BJ (cell line): ENCODE results near the gene AHRR. TPM values are rescaled to one million over a fixed set of nuclear protein-coding genes. Genes with fewer than 3 reads are reported as not detected.
"Not testable (repeated sequence)": the region's sequence is repeated elsewhere in the genome, so short reads cannot be mapped to it uniquely, and the experiment has no call there.

Source experiments
- CTCF ChIA-PET: fragments of 350-600 bp; formaldehyde crosslinking; extraction: SDS; loops from one replicate; lab custom pipeline; 2021; ENCODE audit warnings: antibody characterized with exemption, inconsistent platforms; lab: Yijun Ruan, JAX
- POLR2A ChIA-PET: fragments of 300-600 bp; sonication (Branson Sonifier 250); formaldehyde crosslinking; extraction: SDS; loops from one replicate; lab custom pipeline; 2021; ENCODE audit warnings: antibody characterized with exemption; lab: Charles Lee
- DNase-seq: peaks from one replicate; pipeline ENCODE4 v3.0.0-alpha.2; 2011; ENCODE audit warnings: low read depth
- H3K27me3 ChIP-seq: 2 replicates; pipeline ENCODE4 v1.6.0; 2011; ENCODE audit warnings: low read length; ENCODE audit not compliant: control insufficient read depth, insufficient read depth
- H3K36me3 ChIP-seq: 2 replicates; pipeline ENCODE4 v1.5.1; 2011; ENCODE audit warnings: low read length; ENCODE audit not compliant: control insufficient read depth, insufficient read depth
- H3K4me3 ChIP-seq: 2 replicates; pipeline ENCODE4 v1.5.1; 2011; ENCODE audit warnings: low read depth, mild to moderate bottlenecking, control low read depth, low read length
- polyA plus RNA-seq: library from polyadenylated mRNA; depleted of rRNA; stranded (reverse); fragments of >200 nt; gene quantifications from 2 replicates; pipeline ENCODE4 v1.2.3, GENCODE V29; 2011
- TF ChIP-seq, protein P1 (sequence below): IDR thresholded peaks from 2 replicates; pipeline ENCODE4 v1.5.1; 2011; ENCODE audit warnings: low read depth, mild to moderate bottlenecking, control low read depth, inconsistent platforms, low read length, moderate library complexity; ENCODE audit not compliant: insufficient read depth

AHRR gene
- polyA plus RNA-seq, 1 experiment, result 36.4 TPM

- Histone ChIP-seq H3K27me3 (no peaks in the 10 kb centered on the region), H3K36me3 (no peaks in the 10 kb centered on the region), H3K4me3 (no peak overlapping the region)
- TF ChIP-seq, protein P1, sequence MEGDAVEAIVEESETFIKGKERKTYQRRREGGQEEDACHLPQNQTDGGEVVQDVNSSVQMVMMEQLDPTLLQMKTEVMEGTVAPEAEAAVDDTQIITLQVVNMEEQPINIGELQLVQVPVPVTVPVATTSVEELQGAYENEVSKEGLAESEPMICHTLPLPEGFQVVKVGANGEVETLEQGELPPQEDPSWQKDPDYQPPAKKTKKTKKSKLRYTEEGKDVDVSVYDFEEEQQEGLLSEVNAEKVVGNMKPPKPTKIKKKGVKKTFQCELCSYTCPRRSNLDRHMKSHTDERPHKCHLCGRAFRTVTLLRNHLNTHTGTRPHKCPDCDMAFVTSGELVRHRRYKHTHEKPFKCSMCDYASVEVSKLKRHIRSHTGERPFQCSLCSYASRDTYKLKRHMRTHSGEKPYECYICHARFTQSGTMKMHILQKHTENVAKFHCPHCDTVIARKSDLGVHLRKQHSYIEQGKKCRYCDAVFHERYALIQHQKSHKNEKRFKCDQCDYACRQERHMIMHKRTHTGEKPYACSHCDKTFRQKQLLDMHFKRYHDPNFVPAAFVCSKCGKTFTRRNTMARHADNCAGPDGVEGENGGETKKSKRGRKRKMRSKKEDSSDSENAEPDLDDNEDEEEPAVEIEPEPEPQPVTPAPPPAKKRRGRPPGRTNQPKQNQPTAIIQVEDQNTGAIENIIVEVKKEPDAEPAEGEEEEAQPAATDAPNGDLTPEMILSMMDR, result no peak
- DNase-seq, result no peak
- ChIA-PET CTCF (interaction anchor here (2.1 kb wide), 1 partner anchor 18 kb away, joined by 5 read pairs; no protein-coding TSS in a partner anchor), POLR2A (no interaction called here)
Observed at GRCh38 chr5:298737-299125, 22.8 kb upstream of the AHRR start.

GRCh38 chr5:299921-300320 is 21.6 kb upstream of the AHRR start:
- POLR2A ChIA-PET, H3K27me3 ChIP-seq, CTCF ChIA-PET, DNase-seq, H3K36me3 ChIP-seq, H3K4me3 ChIP-seq: not testable (repeated sequence)

- CTCF ChIA-PET, result not testable (repeated sequence)
Observed at GRCh38 chr5:300691-301435, 20.7 kb upstream of the AHRR start.

DNA sequence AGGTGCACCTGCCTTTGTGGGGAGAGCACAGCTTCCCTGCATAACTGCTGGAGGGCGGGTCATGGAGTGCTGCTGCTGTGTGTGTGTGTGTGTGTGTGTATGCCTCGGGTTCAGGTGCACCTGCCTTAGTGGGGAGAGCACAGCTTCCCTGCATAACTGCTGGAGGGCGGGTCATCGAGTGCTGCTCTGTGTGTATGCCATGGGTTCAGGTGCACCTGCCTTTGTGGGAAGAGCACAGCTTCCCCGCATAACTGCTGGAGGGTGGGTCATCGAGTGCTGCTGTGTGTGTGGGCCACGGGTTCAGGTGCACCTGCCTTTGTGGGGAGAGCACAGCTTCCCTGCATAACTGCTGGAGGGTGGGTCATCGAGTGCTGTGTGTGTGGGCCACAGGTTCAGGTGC is 19.1 kb upstream of the AHRR start:
- H3K4me3 ChIP-seq, DNase-seq, POLR2A ChIA-PET, H3K27me3 ChIP-seq: not testable (repeated sequence)
- CTCF ChIA-PET, result interaction anchor here (0.6 to 0.7 kb wide), 2 partner anchors 14 to 1359 kb away, joined by 3 read pairs; no protein-coding TSS in a partner anchor
- H3K36me3 ChIP-seq, result peaks cover 11% of the 10 kb centered on the region

More at GRCh38 chr5:300691-301435, 20.7 kb upstream of the AHRR start:
- DNase-seq, H3K27me3 ChIP-seq, H3K4me3 ChIP-seq, H3K36me3 ChIP-seq, POLR2A ChIA-PET: not testable (repeated sequence)

DNA sequence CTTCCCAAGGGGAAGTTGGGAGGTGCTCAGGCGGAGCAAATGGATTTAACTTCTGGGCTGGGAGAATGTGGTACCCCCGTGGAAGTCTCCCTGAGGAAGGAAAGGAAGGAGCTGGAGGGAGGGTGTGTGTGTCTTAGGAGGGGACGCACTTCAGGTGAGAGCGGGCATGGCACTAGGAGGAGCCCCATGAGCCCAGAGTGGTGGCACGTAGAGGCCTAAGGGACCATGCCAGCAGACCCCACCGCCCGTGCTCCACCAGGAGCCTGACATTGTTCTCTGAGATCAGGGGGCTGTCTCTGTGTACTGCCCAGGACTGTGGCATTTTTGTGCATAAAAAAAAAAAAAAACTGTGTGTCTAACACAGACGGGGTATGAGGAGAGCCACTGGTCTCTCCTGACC is 18.5 kb upstream of the AHRR start:
- Histone ChIP-seq H3K4me3 (no peak overlapping the region), H3K36me3 (peaks cover 13% of the 10 kb centered on the region), H3K27me3 (no peaks in the 10 kb centered on the region)
- TF ChIP-seq, protein P1, result no peak
- ChIA-PET CTCF (interaction anchor here (0.7 kb wide), 1 partner anchor 1359 kb away, joined by 3 read pairs; no protein-coding TSS in a partner anchor), POLR2A (interaction anchor here (0.7 kb wide), 1 partner anchor 127 kb away, joined by 3 read pairs; no protein-coding TSS in a partner anchor)
- no peak for DNase-seq

GRCh38 chr5:303741-304140 is 17.8 kb upstream of the AHRR start:
- H3K36me3 ChIP-seq, result peaks cover 16% of the 10 kb centered on the region
- DNase-seq, H3K4me3 ChIP-seq, H3K27me3 ChIP-seq, CTCF ChIA-PET: not testable (repeated sequence)
- POLR2A ChIA-PET, result interaction anchor here (0.7 kb wide), 1 partner anchor 126 kb away, joined by 3 read pairs; no protein-coding TSS in a partner anchor

- TF ChIP-seq, protein P1, result no peak
- Histone ChIP-seq H3K27me3 (no peaks in the 10 kb centered on the region), H3K4me3 (no peak overlapping the region), H3K36me3 (peaks cover 18% of the 10 kb centered on the region)
- ChIA-PET CTCF (interaction anchor here (2.6 kb wide), 1 partner anchor 12 kb away, joined by 9 read pairs; no protein-coding TSS in a partner anchor), POLR2A (no interaction called here)
- no peak for DNase-seq
Observed at GRCh38 chr5:305050-305449, 16.5 kb upstream of the AHRR start.
